ENCODE results near the gene PARVG. TPM values are rescaled to one million over a fixed set of nuclear protein-coding genes. Genes with fewer than 3 reads are reported as not detected.

PARVG gene
- total and polyA plus RNA-seq, 2 donors (not counting 3 experiments of a cell fraction or from before 2014, with no cell fraction given), result 0.82 TPM; not detected in 1

DNA sequence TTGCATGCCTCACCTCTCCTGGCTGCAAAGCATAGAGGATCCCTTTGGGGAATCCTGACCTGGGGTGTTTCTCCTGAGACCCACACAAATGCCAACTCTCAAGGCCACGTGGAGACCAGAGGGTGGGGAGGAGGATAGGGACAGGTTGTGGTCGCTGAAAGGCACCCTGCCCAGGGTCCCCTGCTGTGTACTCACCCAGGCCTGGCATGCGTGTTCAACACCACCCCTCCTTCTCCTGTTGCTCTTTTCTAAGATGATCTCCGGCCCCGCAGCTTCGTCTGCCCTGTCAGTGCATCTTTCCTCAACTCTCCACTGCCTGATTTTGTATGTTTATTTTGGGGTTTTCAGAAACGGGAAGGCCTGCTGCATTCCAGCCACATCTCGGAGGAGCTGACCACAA, 44.6 kb upstream of the PARVG start:
- dilution Hi-C loops (cut with MboI; ENCODE audit: extremely low pct_ligation_motif_present, low sequenced_read_pairs), result no loop called here

DNA sequence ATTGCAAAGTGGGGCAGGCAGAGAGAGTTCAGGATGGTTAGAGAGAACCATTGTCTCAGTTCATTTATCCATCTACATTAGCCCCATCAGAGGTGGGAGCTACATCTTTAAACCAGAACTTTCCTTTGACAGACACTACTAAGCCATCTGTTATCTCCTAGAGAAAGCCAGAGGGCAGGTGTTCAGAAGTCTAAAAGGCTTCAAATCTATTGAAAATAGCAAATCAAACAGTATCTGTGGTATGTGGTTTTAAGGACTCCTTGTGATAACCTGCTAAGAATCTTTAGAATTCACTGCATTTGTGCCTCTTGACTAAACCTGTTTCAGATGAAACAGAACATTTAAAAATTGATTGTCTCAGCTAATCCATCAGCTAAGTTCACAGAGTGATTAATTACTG, 43.9 kb upstream of the PARVG start:
- H4K20me1 ChIP-seq (replicated peaks; ENCODE audit: control insufficient read depth, extremely low read depth, insufficient read depth, low read length), result no peaks in the 10 kb centered on the region
- intact Hi-C loops (cut with micrococcal nuclease), result no loop called here
- H3K4me2 ChIP-seq (ENCODE audit: insufficient read depth, low read length), result no peak overlapping the region
- H3K27me3 ChIP-seq (ENCODE audit: control insufficient read depth in 2 of 2, insufficient read depth in 2 of 2, low read length in 2 of 2), result no peaks in the 10 kb centered on the region
- TF ChIP-seq FOS (IDR thresholded peaks at IDR 0.05; ENCODE audit: borderline replicate concordance, insufficient read depth, low read length) (no peak), MYC (IDR thresholded peaks at IDR 0.05; ENCODE audit: low read depth, low read length) (no peak), GATA2 (IDR thresholded peaks at IDR 0.05; ENCODE audit: insufficient read depth, insufficient read length, low read depth, low read length) (no peak), EZH2 (IDR thresholded peaks at IDR 0.05; ENCODE audit: borderline replicate concordance, low read depth, low read length, severe bottlenecking) (no peak), POLR2AphosphoS5 (IDR thresholded peaks at IDR 0.05; ENCODE audit: insufficient read depth, low read depth, low read length) (no peak), POLR2A (IDR thresholded peaks at IDR 0.05; ENCODE audit: low read depth, low read length) (no peak), JUN (IDR thresholded peaks at IDR 0.05; ENCODE audit: borderline replicate concordance, insufficient read depth, insufficient read length, low read depth) (no peak)
- TF ChIP-seq, protein P1, sequence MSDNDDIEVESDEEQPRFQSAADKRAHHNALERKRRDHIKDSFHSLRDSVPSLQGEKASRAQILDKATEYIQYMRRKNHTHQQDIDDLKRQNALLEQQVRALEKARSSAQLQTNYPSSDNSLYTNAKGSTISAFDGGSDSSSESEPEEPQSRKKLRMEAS (IDR thresholded peaks at IDR 0.05; ENCODE audit: insufficient read depth, insufficient read length), result no peak
- TF ChIP-seq, protein P2, sequence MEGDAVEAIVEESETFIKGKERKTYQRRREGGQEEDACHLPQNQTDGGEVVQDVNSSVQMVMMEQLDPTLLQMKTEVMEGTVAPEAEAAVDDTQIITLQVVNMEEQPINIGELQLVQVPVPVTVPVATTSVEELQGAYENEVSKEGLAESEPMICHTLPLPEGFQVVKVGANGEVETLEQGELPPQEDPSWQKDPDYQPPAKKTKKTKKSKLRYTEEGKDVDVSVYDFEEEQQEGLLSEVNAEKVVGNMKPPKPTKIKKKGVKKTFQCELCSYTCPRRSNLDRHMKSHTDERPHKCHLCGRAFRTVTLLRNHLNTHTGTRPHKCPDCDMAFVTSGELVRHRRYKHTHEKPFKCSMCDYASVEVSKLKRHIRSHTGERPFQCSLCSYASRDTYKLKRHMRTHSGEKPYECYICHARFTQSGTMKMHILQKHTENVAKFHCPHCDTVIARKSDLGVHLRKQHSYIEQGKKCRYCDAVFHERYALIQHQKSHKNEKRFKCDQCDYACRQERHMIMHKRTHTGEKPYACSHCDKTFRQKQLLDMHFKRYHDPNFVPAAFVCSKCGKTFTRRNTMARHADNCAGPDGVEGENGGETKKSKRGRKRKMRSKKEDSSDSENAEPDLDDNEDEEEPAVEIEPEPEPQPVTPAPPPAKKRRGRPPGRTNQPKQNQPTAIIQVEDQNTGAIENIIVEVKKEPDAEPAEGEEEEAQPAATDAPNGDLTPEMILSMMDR (IDR thresholded peaks at IDR 0.05; ENCODE audit: extremely low read depth in 1 of 2, insufficient read depth in 1 of 2, low read depth in 1 of 2, low read length in 2 of 2), result no peak
- no peaks in the 10 kb centered on the region for H3K9me1 ChIP-seq (replicated peaks; ENCODE audit: control insufficient read depth, extremely low read depth, insufficient read depth, low read length)
- peaks cover 23% of the 10 kb centered on the region for H3K4me1 ChIP-seq (ENCODE audit: control insufficient read depth, extremely low read depth, insufficient read depth, low read length)
- H3K4me3 ChIP-seq (replicated peaks in 1 of 3; ENCODE audit: insufficient read depth in 1 of 3, low read depth in 1 of 3, low read length in 3 of 3), result no peak overlapping the region
- peaks cover 10 to 33% of the 10 kb centered on the region in 2 experiments for H3K36me3 ChIP-seq (ENCODE audit: control insufficient read depth in 2 of 2, extremely low read depth in 1 of 2, insufficient read depth in 2 of 2, low read length in 2 of 2)
- H3K27ac ChIP-seq (ENCODE audit: insufficient read depth, low read depth, low read length), result no peak overlapping the region
- no peak overlapping the region for H2AFZ ChIP-seq (ENCODE audit: low read depth, low read length)
- POLR2A ChIA-PET, result no interaction called here
- CTCF ChIA-PET, result interaction anchor here (0.6 kb wide), 1 partner anchor 24 kb away, joined by 3 read pairs; no protein-coding TSS in a partner anchor
- FAIRE-seq (no peak), DNase-seq (ENCODE audit: low read depth, low spot score) (no peak)
- no TSS peak for BruUV-seq (replicated peaks)
- H3K79me2 ChIP-seq (ENCODE audit: control insufficient read depth, insufficient read depth, low read length), result no peaks in the 10 kb centered on the region
- dilution Hi-C loops (cut with MboI; ENCODE audit: extremely low pct_ligation_motif_present, low sequenced_read_pairs), result no loop called here
- H3K9me3 ChIP-seq (replicated peaks; ENCODE audit: control insufficient read depth, insufficient read depth, low read length), result peaks cover 3% of the 10 kb centered on the region
- no peak overlapping the region for H3K9ac ChIP-seq (replicated peaks; ENCODE audit: extremely low read depth, insufficient read depth, low read length)

More for the DNA sequence above, 44.6 kb upstream of the PARVG start:
- Histone ChIP-seq H3K4me1 (ENCODE audit: control insufficient read depth, extremely low read depth, insufficient read depth, low read length) (peaks cover 23% of the 10 kb centered on the region), H3K27ac (ENCODE audit: insufficient read depth, low read depth, low read length) (no peak overlapping the region), H4K20me1 (replicated peaks; ENCODE audit: control insufficient read depth, extremely low read depth, insufficient read depth, low read length) (no peaks in the 10 kb centered on the region), H3K4me2 (ENCODE audit: insufficient read depth, low read length) (no peak overlapping the region), H2AFZ (ENCODE audit: low read depth, low read length) (no peak overlapping the region), H3K27me3 (ENCODE audit: control insufficient read depth in 2 of 2, insufficient read depth in 2 of 2, low read length in 2 of 2) (no peaks in the 10 kb centered on the region), H3K4me3 (replicated peaks in 1 of 3; ENCODE audit: insufficient read depth in 1 of 3, low read depth in 1 of 3, low read length in 3 of 3) (no peak overlapping the region), H3K9ac (replicated peaks; ENCODE audit: extremely low read depth, insufficient read depth, low read length) (no peak overlapping the region), H3K9me1 (replicated peaks; ENCODE audit: control insufficient read depth, extremely low read depth, insufficient read depth, low read length) (no peaks in the 10 kb centered on the region), H3K36me3 (ENCODE audit: control insufficient read depth in 2 of 2, extremely low read depth in 1 of 2, insufficient read depth in 2 of 2, low read length in 2 of 2) (peaks cover 14 to 35% of the 10 kb centered on the region in 2 experiments), H3K9me3 (replicated peaks; ENCODE audit: control insufficient read depth, insufficient read depth, low read length) (peaks cover 3% of the 10 kb centered on the region), H3K79me2 (ENCODE audit: control insufficient read depth, insufficient read depth, low read length) (no peaks in the 10 kb centered on the region)
- intact Hi-C loops (cut with micrococcal nuclease), result no loop called here
- CTCF ChIA-PET, result interaction anchor here (0.6 kb wide), 1 partner anchor 25 kb away, joined by 3 read pairs; no protein-coding TSS in a partner anchor
- BruUV-seq (replicated peaks), result no TSS peak
- POLR2A ChIA-PET, result no interaction called here
- no peak for DNase-seq (ENCODE audit: low read depth, low spot score)
- no peak for FAIRE-seq
- TF ChIP-seq, protein P2 (IDR thresholded peaks at IDR 0.05; ENCODE audit: extremely low read depth in 1 of 2, insufficient read depth in 1 of 2, low read depth in 1 of 2, low read length in 2 of 2), result no peak
- TF ChIP-seq POLR2AphosphoS5 (IDR thresholded peaks at IDR 0.05; ENCODE audit: insufficient read depth, low read depth, low read length), result no peak

Data from endothelial cell of umbilical vein (primary cell).